NCI-H510A (cell line): ENCODE measurements around the gene TGM1.

Experiments used
- DNase-seq: peaks from one replicate; lab custom pipeline; 2025; lab: John Stamatoyannopoulos, UW

The TGM1 gene

DNA sequence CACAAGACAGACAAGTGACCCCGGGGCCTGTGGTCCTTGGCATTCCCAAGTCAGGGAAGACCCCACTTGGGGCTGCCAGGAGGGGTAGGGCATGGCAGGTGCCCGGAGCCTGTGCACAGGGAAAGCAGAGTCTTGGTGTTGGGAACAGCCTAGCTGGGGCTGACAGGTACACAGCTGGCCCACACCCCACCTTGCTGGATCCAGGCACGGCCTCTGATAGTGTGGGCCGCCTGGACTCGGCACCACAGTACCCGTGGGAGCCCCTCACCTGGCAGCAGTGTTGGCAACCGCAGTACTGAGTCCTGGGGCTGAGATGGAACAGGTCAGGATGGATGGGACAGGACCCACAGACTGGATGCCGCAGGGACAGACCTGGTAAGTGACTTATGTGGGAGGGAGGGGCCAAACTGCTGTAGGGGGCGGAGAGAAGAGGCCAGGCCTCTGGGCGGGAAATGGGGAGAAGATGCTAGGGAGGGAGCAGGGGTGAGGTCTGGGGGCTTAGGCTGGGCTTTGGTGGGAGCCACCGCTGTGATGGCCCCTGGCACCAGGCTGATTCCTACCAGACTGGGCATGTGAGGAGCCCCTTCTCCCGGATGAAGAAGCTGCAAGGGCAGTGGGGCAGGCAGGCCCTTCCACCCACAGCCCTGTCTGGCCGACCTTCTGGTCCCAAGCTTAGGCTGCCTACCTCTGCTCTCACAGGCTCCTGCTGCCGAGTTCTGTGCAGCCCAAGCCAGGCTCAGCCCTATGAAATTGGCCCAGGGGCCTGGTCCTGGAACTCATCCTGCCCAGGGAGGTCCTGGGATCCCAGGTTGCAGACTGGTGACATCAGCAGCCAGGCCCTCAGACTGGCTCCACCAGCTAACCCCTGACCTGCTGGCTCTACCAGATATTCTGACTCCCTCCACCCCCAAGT lies at the start of gene TGM1:
TSS of gene TGM1 (minus strand) at position 357 of the 913 bp plus-strand sequence. CDS start 825 bp downstream, outside the sequence.
- no peak for DNase-seq

DNA sequence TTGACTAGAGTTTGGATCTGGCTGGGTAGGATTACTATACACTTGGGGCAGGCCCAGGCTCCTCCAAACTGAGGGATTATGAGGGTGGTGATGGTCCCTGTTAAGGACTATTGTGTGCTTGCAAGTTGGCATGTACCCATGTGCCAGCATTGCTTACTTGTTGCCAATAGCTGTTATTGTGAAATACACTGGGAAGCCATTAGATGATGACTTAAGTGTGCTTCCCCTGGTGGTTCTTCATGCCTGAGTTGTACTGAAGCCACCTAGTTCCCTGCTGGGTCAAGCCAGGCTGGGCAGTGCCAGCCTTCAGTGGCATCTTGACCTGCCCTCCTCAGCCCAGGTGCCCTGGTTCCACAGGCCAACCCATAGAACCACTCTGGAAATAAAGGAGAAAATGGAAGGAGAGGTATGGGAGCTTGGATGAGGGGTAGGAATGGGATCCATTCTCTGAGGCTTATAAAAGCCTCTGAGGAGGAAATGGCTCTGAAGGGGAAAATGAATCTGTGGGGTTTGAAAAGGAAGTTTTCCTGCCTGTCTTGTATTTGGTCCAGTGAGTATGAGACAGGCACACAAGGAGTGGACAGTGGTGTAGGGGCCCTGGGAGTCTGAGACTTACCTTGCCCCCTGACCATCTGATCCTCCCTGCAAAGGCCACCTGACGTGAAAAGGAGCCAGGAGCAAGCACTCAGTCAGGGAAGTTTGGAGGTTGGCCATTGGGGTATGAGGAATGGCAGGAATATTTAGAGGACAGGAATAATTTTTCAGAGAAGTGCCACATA lies 49.0 kb upstream of the TGM1 start:
- no peak for DNase-seq

DNA sequence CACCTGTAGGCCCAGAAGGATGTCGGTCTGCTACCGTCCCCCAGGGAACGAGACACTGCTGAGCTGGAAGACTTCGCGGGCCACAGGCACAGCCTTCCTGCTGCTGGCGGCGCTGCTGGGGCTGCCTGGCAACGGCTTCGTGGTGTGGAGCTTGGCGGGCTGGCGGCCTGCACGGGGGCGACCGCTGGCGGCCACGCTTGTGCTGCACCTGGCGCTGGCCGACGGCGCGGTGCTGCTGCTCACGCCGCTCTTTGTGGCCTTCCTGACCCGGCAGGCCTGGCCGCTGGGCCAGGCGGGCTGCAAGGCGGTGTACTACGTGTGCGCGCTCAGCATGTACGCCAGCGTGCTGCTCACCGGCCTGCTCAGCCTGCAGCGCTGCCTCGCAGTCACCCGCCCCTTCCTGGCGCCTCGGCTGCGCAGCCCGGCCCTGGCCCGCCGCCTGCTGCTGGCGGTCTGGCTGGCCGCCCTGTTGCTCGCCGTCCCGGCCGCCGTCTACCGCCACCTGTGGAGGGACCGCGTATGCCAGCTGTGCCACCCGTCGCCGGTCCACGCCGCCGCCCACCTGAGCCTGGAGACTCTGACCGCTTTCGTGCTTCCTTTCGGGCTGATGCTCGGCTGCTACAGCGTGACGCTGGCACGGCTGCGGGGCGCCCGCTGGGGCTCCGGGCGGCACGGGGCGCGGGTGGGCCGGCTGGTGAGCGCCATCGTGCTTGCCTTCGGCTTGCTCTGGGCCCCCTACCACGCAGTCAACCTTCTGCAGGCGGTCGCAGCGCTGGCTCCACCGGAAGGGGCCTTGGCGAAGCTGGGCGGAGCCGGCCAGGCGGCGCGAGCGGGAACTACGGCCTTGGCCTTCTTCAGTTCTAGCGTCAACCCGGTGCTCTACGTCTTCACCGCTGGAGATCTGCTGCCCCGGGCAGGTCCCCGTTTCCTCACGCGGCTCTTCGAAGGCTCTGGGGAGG lies 47.9 kb upstream of the TGM1 start, which contains the start of gene LTB4R:
TSS of gene LTB4R (plus strand) at position 857 of the 959 bp plus-strand sequence. CDS start 4,150 bp downstream, outside the sequence.
- DNase-seq, result no peak

DNA sequence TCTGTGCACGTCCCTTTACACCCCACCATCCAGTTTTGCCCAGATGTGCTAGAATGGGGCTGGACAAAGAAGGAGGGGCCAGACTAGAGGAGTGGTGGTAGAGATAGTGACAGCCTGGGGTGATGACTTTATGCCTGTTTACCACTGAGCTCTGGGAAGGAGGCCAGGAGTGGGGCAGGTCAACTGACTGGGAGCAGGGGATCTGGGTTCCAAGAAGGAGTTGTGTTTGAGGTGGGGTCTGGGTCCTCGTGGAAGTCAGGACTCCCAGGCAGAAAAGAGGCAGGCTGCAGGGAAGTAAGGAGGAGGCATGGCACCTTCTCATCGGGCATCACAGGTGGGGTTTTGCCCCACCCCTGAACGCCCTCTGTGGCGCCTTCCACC lies 47.3 kb upstream of the TGM1 start:
- no peak for DNase-seq

DNA sequence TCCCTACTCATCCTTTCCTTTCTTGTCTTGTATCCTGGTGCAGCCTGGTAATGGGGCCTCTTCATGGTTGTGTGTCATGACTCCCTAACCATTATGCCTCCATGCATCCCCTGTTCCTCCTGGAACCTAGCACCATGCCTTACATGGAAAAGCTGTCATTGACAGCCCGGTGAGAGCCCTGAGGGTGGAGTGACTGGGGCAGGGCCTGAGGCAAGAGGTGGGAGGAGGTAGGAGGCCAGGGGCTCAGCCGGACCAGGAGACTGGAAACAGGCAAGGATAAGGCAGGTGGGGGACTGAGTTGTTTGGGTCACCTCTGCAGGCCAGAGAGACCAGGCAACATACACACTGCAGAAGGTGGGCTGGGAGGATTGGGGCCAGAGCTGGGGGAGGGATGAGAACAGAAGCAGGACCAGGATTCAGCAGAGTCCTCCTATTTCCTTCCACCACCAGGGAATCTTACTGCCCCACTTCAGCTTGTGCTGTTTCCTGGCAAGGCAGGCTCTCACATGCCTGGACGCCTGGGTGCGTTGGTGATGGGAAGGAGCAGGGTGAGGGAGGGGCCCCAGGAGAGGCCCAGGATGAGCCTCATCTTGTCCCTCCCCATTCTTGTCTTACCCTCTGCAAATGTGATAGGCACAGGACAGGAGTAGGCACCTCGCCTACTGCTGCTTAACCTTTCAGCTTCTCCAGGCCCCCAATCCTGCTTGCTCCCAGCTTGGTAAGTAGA lies 46.7 kb upstream of the TGM1 start, which contains the start of gene LTB4R2:
TSS of gene LTB4R2 (plus strand) at position 603 of the 727 bp plus-strand sequence. CDS start 525 bp downstream, outside the sequence.
- DNase-seq, result no peak

DNA sequence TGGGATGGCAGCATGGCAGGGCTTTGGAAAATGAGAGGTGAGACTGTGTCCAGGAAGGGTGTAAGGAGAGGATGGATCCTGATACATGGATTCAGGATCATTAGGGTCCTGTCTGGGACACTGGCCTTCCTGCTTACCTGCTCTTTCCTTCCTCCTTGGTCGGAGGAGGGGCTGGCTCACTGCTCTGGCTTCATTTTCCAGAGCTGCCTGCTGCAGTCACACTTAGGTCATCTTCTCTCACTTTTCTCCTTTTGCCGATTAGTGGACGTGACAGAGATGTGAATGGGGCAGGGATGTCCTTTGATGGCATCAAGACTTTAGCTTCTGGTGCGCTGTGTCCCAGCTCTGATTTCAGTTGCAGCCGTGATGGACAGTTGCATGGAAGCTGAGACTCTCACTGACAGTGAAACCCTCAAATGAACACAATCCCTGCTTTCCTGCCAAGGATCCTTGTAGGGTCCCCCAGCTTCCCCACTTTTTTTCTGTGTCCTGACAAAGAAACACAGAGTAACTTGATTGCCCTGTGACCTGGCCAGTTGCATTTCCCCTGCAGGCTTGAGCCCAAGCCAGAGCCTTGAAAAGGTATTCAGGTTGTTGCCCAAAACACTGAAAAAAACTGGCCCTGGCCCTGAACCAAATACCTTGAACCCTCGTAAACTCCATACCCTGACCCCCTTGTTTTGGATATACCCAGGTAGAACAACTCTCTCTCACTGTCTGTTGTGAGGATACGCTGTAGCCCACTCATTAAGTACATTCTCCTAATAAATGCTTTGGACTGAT lies 45.6 kb upstream of the TGM1 start:
- no peak for DNase-seq

DNA sequence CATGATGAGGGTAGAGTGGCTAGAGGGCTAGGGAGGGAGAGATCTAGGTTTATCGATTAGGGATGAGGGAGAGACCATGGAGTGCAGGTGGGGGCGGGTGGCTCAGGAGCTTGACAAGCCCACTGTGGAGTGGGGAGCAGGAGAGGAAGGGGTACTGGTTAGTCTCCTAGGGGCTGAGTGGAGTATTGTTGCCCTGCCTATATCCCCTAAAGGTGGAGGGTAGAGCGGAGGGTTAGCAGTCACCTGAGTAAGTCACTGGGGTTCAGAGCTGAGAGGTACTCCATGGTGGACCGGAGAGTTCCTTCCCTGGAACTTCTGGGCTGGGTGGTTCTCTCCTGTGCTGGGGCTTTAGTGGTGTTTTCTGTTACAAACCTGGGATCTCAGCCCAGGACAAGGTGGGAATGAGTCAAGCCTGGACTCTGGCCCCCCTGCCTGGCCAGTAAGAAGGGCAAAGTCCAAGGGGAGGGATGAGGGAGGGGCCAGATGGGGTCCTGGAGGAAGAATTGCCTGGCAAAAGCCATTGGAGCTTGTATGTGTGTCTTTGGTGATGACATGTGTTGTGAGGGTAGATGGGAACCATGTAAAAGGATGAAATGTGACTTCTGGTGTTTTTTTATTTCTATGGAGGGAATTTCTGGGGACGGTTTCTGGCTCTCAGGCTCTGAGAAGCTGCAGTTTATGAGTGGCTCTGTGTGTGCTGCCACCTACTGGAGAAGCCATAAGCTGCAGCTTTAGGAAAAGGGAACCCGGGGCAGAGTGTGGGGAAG lies 44.8 kb upstream of the TGM1 start, which contains the start of gene CIDEB:
TSS of gene CIDEB (minus strand) at position 403 of the 767 bp plus-strand sequence. CDS start at position 284, 119 bp downstream.
- DNase-seq, result no peak

DNA sequence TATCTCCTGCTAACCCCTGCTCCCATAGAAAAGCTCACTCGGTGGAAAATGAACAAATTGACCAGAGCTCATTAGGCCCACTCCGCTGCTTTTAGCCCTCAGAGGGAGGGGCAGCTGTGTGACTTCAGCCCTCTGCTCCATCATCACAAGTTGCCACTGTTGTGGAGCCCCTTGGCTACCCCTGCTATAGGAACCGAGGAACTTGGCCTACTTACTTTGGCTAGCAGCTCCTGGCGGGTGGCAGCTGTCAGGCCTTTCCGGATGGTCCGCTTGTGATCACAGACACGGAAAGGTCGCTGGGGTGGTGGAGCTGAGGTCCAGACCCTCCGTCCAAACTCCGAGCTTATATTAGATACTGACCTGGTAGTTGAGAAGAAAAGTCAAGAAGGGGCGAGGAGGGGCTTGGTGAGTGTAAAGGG lies 44.2 kb upstream of the TGM1 start:
- DNase-seq, result no peak

DNA sequence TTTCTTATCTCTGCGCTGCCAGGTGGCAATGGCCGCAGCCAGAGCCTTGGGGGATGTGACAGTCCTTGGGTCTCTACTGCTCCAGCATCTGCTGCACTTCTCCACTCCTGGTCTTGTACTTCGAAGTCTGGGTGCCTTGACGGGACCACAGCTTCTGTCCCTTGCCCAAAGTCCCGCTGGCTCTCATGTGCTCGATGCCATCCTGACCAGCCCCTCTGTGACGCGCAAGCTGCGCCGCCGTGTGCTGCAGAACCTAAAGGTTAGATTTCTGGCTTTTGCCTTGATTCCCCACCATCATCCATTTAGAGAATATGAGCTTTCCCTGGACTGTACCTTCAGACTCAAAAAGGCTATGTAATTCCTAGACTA lies 41.0 kb upstream of the TGM1 start:
- DNase-seq, result no peak

DNA sequence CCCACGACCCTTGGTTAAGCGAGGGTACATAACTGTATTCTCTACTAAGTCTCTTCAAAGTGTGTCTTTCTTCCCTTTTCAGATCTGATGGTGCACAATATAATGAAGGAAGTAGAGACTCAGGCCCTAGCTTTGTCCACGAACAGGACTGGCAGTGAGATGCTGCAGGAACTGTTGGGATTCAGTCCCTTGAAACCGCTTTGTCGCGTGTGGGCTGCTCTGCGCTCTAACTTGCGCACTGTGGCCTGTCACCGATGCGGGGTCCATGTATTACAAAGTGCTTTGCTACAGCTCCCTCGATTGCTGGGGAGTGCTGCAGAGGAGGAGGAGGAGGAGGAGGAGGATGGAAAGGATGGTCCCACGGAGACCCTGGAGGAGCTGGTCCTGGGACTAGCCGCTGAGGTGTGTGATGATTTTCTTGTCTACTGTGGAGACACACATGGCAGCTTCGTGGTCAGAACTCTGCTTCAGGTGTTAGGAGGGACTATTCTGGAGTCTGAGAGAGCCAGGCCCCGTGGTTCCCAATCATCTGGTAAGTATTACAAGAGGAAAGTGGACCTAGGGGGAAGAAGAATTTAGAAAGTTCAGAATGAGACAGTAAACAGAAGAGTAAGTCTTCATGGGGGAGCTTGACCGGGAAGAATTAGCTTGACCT lies 37.5 kb upstream of the TGM1 start:
- no peak for DNase-seq

DNA sequence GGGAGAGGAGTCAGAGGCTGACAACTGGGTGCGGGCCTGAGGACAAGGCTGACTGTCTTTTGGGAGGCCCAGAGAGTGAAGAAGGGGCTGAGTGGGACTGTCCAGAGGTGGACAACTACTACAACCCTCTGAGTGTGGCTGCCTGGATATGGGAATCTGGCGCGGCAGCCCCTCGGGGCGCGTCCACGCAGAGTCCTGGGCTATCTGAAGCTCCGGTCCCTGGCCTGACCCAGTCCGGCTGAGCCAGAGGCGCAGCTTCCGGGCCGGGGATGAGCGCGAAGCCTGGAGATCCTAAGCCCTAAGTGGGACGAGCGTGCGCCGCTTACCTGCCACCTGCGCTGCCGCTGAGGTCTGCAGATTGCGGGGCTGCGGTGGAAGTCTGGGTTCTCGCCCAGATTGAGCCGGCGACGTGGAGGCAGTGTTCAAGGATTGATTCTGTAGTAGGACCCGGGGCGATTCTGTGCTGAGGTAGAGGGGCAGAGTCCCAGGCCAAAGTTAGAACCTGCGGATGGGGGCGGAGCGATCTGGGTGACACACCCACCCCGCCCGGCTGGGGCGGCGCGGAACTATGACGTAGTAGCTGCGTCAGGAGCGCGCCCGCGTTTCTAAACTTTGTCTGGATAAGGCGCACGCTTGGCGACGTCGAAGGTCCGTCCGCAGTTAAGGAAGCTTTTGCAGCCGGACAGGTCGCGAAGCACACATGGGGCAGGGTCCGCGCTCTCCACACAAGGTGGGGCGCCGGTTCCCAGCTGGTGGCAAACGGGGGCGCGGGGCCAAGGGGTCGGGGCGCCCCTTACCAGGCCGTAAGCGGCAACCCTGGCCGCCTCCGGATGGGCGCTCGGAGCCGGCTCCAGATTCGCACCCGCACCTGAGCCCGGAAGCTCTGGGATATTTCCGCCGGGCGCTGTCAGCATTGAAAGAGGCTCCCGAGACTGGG lies 36.5 kb upstream of the TGM1 start, which contains the start of the genes DHRS1 and NOP9:
TSS of gene DHRS1 (minus strand) at position 526 of the 937 bp plus-strand sequence. CDS start 674 bp downstream, outside the sequence.
TSS of gene NOP9 (plus strand) at position 596 of the 937 bp plus-strand sequence. CDS start at position 701, 105 bp downstream.
- DNase-seq, result peak; percentile 59

DNA sequence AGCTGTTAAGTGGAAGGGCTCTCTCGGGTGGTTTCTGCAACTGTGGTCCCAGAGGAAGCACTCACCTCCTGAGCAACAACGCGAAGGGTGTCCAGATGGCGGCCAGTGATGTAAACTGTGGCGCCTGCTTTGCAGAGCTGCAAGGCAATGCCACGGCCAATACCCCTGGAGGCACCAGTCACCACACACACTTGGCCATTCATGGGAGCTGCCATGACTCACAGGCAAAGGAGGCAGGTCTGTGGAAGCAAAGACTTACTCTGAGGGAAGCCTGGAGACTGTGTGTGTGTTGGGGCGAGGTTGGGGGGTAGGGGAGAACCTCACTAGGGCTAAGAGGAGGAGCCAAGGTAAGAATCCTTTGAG lies 35.9 kb upstream of the TGM1 start:
- DNase-seq, result no peak

DNA sequence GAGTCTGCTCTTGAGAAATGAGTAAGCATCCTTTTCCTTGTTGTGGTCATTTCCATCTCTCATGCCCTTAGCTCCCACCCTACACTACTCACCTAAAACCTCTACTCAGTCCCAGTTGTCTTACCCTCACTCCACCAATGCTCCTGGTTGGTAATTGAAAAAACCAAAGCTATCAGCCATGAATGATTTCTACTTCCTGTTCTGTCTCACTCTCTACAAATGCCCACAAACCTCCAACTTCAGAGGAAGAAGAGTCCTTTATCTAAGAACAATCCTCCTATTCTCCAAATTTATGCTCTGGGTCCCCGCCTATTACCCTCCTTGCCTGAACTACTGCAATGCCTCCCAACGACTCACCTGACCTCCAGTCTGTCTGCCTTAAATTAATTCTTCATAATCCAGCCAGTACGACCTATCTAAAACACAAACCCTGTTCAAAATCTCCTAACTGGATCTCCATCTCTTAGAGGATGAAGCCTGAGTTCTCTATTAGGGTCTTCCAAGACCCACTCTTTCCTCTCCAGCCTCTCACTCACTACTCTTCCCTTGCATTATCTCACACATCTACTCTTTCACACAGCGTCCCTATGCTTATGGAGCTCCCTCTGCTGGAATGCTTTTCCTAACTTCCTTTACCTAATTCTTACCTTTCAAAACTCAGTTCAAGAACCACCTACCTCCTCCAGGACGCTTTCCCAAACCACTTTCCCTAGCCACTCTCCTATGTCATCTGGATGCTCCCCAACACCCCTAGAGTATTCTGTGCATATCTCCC lies 34.4 kb upstream of the TGM1 start:
- no peak for DNase-seq

DNA sequence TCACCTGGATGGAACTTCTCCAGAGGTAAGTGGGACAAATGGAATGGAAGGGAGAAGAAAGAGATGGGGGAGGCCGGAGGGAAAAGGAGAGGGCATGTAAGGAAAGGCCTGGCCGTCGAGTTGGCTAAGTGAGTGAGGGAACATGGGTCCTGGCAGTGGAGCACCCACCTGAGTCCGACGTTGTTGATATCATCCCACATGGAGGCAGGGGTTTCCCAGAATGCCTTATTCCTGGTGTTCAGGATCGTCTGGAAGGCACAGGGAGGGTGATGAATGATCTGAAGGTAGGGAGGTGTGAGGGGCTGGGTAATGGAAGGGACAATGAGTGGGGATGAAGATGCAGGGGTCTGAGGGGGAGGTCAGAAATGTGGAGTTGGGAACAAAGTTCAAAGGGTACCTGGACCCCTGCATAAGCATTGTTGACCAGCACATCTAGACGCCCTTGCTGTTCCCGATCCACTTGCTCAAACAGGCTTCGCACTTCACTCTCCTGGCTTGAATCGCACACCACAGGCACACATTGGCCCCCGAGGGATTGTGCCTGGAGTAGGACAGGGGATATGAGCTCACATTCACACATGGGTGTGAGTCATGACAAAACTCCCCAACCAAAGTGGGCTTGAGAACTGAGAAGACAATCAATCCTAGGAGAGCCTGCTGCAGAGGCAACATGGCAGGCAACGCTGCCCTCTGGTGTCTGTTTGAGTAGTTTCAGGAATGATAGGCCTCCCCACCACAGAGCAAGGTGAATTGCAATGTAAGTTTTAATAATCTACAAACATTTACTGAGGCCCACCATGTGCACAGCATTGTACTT lies 33.6 kb upstream of the TGM1 start:
- no peak for DNase-seq

DNA sequence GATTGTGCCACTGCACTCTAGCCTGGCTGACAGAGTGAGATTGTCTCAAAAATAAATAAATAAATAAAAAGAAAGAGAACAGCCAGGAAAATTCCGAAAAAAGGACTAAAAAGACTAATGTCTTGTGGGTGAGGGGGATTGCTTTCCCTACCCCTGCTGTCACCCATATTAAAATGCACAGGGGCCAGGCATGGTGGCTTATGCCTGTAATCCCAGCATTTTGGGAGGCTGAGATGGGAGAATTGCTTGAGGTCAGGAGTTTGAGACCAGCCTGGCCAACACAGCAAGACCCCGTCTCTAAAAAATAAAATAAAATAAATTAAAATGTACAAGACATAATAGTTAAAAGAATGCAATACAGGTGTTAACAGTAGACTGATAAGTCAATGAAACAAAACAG lies 30.5 kb upstream of the TGM1 start:
- DNase-seq, result no peak
